Activated CD4-positive, alpha-beta memory T cell treated with anti-CD3 and anti-CD28 coated beads for 36 hours (primary cell): Measurements from ENCODE around the gene STK31. TPM values are rescaled to one million over a fixed set of nuclear protein-coding genes. Genes with fewer than 3 reads are reported as not detected.
"Not testable (repeated sequence)": the region's sequence is repeated elsewhere in the genome, so short reads cannot be mapped to it uniquely, and the experiment has no call there.

ENCODE experiments used
- CTCF ChIA-PET: fragments of 350-600 bp; sonication (Branson Sonifier 250); formaldehyde crosslinking; loops from one replicate; lab custom pipeline; 2021; ENCODE audit warnings: antibody characterized with exemption, inconsistent platforms; lab: Charles Lee
- POLR2A ChIA-PET: fragments of 350-600 bp; sonication (Branson Sonifier 250); formaldehyde crosslinking; loops from one replicate; lab custom pipeline; 2021; ENCODE audit warnings: antibody characterized with exemption; lab: Charles Lee
- DNase-seq: peaks from one replicate; pipeline ENCODE4 v3.0.0-alpha.2; 2020
- H3K27ac Mint-ChIP-seq: one replicate; pipeline ENCODE4 v1.8.0; 2021; ENCODE audit warnings: mixed read lengths
- H3K27me3 Mint-ChIP-seq: one replicate; pipeline ENCODE4 v1.8.0; 2021; ENCODE audit warnings: mixed read lengths
- H3K36me3 Mint-ChIP-seq: one replicate; pipeline ENCODE4 v1.8.0; 2021; ENCODE audit warnings: mixed read lengths
- H3K4me1 Mint-ChIP-seq: one replicate; pipeline ENCODE4 v1.8.0; 2021; ENCODE audit warnings: low read depth, mixed read lengths
- H3K4me3 Mint-ChIP-seq: one replicate; pipeline ENCODE4 v1.8.0; 2021; ENCODE audit warnings: mild to moderate bottlenecking, mixed read lengths
- H3K9me3 Mint-ChIP-seq: one replicate; pipeline ENCODE4 v1.8.0; 2021; ENCODE audit warnings: mixed read lengths
- intact Hi-C: fragments of 100-400 bp; cut with micrococcal nuclease; formaldehyde crosslinking; loops from one replicate; pipeline ENCODE4 v1.15.1; 2023
- total RNA-seq, 2 experiments: library from RNA; stranded (reverse); gene quantifications; one replicate each; pipeline ENCODE4 v1.2.3, GENCODE V29; 2021

Gene STK31
- total RNA-seq, 2 experiments from 2014 or later: not detected

DNA sequence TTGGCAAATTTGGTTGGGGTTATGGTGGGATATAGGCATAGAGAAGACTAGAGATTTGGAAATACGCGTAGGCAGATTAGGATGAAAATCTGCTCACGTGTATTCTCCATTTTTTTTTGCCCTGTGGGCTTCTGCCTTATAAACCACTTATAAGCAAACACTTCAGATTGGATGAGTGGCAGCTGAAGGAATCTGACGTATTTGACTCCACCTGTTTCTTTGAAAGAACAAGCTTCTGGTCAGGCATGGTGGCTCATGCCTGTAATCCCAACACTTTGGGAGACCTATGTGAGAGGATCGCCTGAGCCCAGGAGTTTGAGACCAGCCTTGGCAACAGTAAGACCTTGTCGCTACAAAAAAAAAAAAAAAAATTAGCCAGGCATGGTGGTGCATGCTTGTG is 5.1 kb downstream of the STK31 start:
- no peak for DNase-seq
- CTCF ChIA-PET: interaction anchor here (0.9 to 9.6 kb wide), 5 partner anchors 18 to 442 kb away, joined by 3 to 135 read pairs (median 12); no protein-coding TSS in a partner anchor
- no peak overlapping the region for H3K27ac Mint-ChIP-seq
- H3K4me3 Mint-ChIP-seq: no peak overlapping the region
- no peaks in the 10 kb centered on the region for H3K9me3 Mint-ChIP-seq
- intact Hi-C loops: no loop called here
- H3K27me3 Mint-ChIP-seq: peaks cover 2% of the 10 kb centered on the region
- no peaks in the 10 kb centered on the region for H3K36me3 Mint-ChIP-seq
- POLR2A ChIA-PET: no interaction called here
- H3K4me1 Mint-ChIP-seq: no peaks in the 10 kb centered on the region

DNA sequence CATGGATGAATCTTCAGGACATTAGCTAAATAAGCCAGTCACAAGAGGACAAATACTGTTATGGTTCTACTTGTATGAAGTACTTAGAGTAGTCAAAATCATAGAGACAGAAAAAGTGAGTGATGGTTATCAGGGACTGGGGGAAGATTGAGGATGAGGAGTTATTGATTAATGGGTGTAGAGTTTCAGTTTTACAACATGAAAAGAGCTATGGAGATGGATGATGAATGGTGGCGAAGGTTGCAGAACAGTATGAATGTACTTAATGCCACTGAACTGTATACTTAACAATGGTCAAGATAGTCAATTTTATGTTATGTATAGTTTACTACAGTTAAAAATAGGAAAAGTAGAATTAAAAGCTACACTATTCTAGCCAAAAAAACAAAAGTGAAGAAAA is 7.8 kb downstream of the STK31 start:
- H3K4me1 Mint-ChIP-seq: no peaks in the 10 kb centered on the region
- H3K36me3 Mint-ChIP-seq: no peaks in the 10 kb centered on the region
- no peak for DNase-seq
- intact Hi-C loops: no loop called here
- no peak overlapping the region for H3K27ac Mint-ChIP-seq
- no peak overlapping the region for H3K4me3 Mint-ChIP-seq
- CTCF ChIA-PET: interaction anchor here (1.2 to 2.1 kb wide), 3 partner anchors 147 to 445 kb away, joined by 3 to 7 read pairs (median 6); no protein-coding TSS in a partner anchor
- H3K9me3 Mint-ChIP-seq: no peaks in the 10 kb centered on the region
- POLR2A ChIA-PET: no interaction called here
- no peaks in the 10 kb centered on the region for H3K27me3 Mint-ChIP-seq

DNA sequence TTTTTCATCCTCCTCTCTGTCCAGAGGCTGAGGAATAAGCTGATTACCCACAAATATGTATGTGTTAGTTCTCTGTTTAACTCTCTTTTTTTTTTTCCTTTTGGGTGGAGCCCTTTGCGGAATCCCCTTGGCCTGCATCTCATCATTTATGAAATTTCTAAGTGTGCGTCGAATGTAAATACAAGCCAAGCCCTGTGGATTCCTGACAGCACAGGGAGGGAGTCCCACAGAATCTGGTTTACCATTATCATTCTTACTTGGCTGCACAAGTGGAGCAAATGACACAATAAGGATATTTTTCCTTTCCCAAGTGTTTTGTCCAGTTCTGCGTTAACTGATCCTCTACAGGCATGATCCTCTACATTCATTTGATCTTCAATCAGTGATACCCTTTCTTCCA is 11.4 kb downstream of the STK31 start:
- POLR2A ChIA-PET: no interaction called here
- Mint-ChIP-seq H3K27ac (no peak overlapping the region), H3K36me3 (no peaks in the 10 kb centered on the region), H3K4me3 (no peak overlapping the region), H3K4me1 (no peaks in the 10 kb centered on the region), H3K27me3 (no peaks in the 10 kb centered on the region), H3K9me3 (no peaks in the 10 kb centered on the region)
- CTCF ChIA-PET: interaction anchor here (2.1 kb wide), 1 partner anchor 151 kb away, joined by 8 read pairs; no protein-coding TSS in a partner anchor
- intact Hi-C loops: no loop called here
- DNase-seq: no peak

DNA sequence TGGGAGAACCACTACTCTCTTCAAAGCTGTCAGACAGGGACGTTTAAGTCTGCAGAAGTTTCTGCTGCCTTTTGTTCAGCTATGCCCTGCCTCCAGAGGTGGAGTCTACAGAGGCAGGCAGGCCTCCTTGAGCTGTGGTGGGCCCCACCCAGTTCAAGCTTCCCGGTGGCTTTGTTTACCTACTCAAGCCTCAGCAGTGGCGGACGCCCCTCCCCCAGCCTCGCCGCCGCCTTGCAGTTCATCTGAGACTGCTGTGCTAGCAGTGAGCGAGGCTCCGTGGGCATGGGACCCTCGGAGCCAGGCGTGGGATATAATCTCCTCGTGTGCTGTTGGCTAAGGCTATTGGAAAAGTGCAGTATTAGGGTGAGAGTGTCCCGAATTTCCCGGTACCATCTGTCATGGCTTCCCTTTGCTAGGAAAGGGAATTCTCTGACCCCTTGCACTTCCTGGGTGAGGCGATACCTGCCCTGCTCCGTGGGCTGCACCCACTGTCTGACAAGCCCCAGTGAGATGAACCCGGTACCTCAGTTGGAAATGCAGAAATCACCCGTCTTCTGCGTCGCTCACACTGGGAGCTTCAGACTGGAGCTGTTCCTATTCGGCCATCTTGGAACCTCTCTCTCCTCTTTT is 12.7 kb downstream of the STK31 start:
- DNase-seq, H3K36me3 Mint-ChIP-seq, H3K9me3 Mint-ChIP-seq, H3K27ac Mint-ChIP-seq, POLR2A ChIA-PET, H3K4me3 Mint-ChIP-seq, H3K4me1 Mint-ChIP-seq, H3K27me3 Mint-ChIP-seq, intact Hi-C loops: not testable (repeated sequence)
- CTCF ChIA-PET: interaction anchor here (2.0 kb wide), 1 partner anchor 153 kb away, joined by 5 read pairs; no protein-coding TSS in a partner anchor

DNA sequence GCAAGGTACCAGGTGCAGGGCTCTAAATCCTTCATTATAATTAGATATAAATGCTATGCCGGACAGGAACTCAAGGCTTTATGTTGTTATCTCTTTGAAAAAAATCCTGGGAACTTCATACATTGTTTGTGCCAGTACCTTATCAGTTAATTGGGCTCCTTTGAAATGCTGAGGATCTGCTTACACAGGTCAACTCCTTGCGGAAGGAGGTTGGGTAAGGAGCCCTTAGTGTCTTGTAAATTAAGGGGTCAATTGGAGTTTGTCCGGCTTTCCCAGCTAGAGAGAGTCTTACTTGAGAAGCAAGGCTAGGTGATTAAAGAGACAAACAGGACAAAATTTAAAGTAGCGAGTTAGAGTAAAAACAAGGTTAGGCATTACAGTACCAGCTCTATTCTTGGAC is 14.1 kb downstream of the STK31 start:
- intact Hi-C loops, DNase-seq, POLR2A ChIA-PET, H3K9me3 Mint-ChIP-seq, H3K27ac Mint-ChIP-seq, H3K36me3 Mint-ChIP-seq, H3K4me3 Mint-ChIP-seq, H3K27me3 Mint-ChIP-seq, H3K4me1 Mint-ChIP-seq: not testable (repeated sequence)
- CTCF ChIA-PET: interaction anchor here (0.9 to 1.0 kb wide), 2 partner anchors 12 to 177 kb away, joined by 3 to 4 read pairs; no protein-coding TSS in a partner anchor

DNA sequence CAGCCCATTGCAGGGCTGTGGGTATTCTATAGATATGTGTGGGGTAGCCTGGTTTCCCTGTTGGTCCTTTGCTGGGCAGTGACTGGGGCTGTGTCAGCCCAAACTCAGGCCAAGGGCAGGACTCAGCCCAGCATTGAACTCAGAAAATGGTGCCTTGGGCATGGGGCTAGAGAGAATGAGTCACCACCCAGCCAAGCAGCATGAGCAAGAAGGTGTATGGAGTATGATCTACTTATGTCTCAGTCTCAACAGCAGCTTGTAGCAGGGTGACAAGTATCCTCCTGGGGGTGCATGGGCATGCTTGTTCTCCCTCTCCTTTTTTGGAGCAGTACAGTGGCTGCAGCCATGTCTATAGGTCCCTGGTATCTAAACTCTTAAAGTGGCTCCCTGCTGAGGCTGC is 32.0 kb downstream of the STK31 start:
- Mint-ChIP-seq H3K4me3 (no peak overlapping the region), H3K9me3 (peaks cover 32% of the 10 kb centered on the region), H3K36me3 (peaks cover 7% of the 10 kb centered on the region), H3K27me3 (no peaks in the 10 kb centered on the region), H3K27ac (no peak overlapping the region), H3K4me1 (no peaks in the 10 kb centered on the region)
- CTCF ChIA-PET: no interaction called here
- intact Hi-C loops: no loop called here
- DNase-seq: no peak
- POLR2A ChIA-PET: no interaction called here

DNA sequence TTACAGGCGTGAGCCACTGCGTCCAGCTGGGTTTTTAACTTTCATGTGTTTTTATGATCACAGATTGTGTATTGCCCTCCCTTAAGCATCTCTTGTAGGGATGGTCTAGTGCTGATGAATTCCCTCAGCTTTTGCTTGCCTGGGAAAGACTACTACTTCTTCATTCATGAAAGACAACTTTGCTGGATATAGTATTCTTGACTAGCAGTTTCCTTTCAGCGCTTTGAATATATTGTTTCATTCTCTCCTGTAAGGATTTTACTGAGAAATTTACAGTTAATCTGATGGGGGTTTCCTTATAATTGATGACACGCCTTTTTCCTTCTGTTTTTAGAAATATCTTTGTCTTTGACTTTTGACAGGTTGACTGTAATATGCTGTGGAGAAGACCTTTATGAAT is 33.2 kb downstream of the STK31 start:
- H3K4me3 Mint-ChIP-seq: no peak overlapping the region
- H3K9me3 Mint-ChIP-seq: peaks cover 32% of the 10 kb centered on the region
- H3K36me3 Mint-ChIP-seq: peaks cover 7% of the 10 kb centered on the region
- intact Hi-C loops: no loop called here
- CTCF ChIA-PET: no interaction called here
- H3K27me3 Mint-ChIP-seq: no peaks in the 10 kb centered on the region
- DNase-seq: no peak
- POLR2A ChIA-PET: no interaction called here
- no peak overlapping the region for H3K27ac Mint-ChIP-seq
- H3K4me1 Mint-ChIP-seq: no peaks in the 10 kb centered on the region

DNA sequence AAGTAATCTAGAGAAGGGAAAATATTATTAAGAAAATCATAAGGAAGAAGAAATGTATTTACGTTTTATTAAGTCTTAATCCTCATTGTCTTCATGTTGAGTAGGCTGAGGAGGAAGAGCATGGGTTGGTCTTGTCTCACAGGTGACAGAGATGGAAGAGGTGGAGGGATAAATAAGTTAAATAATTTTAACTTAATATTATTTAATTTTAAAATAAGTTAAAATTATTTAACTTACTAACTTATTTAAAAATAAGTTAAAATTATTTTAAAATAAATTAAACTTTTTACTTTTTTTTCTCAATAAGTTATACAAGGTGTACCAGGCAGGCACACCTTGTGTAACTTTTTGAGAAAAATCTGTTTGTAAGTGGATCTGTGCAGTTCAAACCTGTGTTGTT is 36.6 kb downstream of the STK31 start:
- peaks cover 8% of the 10 kb centered on the region for H3K36me3 Mint-ChIP-seq
- H3K4me1 Mint-ChIP-seq: no peaks in the 10 kb centered on the region
- H3K27me3 Mint-ChIP-seq: no peaks in the 10 kb centered on the region
- intact Hi-C loops: no loop called here
- no peak for DNase-seq
- no peak overlapping the region for H3K4me3 Mint-ChIP-seq
- H3K27ac Mint-ChIP-seq: no peak overlapping the region
- ChIA-PET POLR2A (no interaction called here), CTCF (no interaction called here)
- peaks cover 32% of the 10 kb centered on the region for H3K9me3 Mint-ChIP-seq

DNA sequence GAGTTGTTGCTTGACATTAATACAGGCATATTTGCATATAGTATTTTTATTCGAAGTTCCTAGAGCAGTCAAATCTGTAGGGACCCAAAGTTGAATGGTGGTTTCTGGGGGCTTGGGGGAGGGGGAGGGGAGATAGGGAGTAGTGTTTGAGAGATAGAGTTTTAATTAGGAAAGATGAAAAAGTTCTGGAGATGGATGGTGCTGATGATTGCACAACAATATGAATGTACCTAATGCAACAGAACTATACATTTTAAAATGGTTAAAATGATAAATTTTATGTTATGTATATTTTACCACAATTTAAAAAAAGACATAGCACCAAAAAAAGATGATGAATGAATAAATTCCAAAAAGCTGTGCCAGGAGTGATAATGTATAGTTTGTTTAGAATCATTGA is 41.8 kb downstream of the STK31 start:
- no peak overlapping the region for H3K27ac Mint-ChIP-seq
- H3K4me1 Mint-ChIP-seq: peaks cover 6% of the 10 kb centered on the region
- H3K9me3 Mint-ChIP-seq: no peaks in the 10 kb centered on the region
- ChIA-PET CTCF (interaction anchor here (0.7 kb wide), 1 partner anchor 538 kb away, joined by 3 read pairs; no protein-coding TSS in a partner anchor), POLR2A (no interaction called here)
- H3K36me3 Mint-ChIP-seq: peaks cover 2% of the 10 kb centered on the region
- H3K4me3 Mint-ChIP-seq: no peak overlapping the region
- H3K27me3 Mint-ChIP-seq: no peaks in the 10 kb centered on the region
- DNase-seq: no peak
- intact Hi-C loops: no loop called here

DNA sequence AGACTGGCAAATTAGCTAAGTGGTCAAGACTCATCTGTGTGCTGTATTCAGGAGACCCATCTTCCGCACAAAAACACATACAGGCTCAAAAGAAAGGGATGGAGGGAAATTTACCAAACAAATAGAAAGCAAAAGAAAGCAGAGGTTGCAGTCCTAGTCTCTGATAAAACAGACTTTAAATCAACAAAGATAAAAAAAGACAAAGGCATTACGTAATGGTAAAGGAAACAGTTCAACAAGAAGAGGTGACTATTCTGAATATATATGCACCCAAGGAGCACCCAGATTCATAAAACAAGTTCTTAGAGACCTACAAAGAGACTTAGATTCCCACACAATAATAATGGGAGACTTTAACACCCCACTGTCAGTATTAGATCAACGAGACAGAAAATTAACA is 48.8 kb downstream of the STK31 start:
- H3K4me3 Mint-ChIP-seq, H3K9me3 Mint-ChIP-seq, H3K27me3 Mint-ChIP-seq, DNase-seq, POLR2A ChIA-PET, H3K27ac Mint-ChIP-seq, CTCF ChIA-PET, intact Hi-C loops, H3K36me3 Mint-ChIP-seq: not testable (repeated sequence)
- H3K4me1 Mint-ChIP-seq: peaks cover 12% of the 10 kb centered on the region

DNA sequence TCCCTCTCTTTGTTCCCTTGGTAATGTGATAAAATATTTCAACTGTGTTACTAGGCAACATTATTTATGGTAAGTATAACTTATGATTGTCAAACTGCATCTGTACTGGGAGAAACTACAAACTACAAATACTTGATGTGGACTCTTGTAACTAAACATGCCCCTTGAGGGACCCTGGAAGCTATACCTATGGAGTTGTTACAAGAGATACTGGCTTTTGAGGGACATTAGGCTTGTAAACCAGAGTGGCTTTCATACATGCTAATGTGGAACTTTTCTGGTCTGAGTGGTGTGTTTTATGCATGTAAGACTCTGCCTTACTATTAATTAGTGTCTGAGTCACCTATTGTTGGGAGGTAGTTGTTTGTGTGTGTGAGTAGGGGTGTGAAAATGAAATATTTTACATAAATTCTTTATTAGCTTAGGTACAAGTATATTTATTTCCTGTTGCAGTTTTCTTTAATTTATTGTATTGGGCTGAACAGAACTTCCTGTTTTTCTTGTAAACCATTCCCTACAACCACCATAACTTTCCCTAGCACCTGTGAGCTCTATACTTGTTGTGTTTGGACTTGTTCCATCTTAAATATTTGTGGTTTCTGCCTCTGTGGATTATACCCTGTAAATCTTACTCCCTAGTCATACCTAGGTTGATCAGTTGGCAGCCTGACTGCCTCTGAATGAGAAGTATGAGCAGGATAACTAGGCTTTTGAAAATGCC is 49.8 kb downstream of the STK31 start:
- ChIA-PET CTCF (no interaction called here), POLR2A (no interaction called here)
- no peak for DNase-seq
- Mint-ChIP-seq H3K27me3 (no peaks in the 10 kb centered on the region), H3K27ac (no peak overlapping the region), H3K4me3 (no peak overlapping the region), H3K4me1 (peaks cover 12% of the 10 kb centered on the region), H3K36me3 (no peaks in the 10 kb centered on the region), H3K9me3 (no peaks in the 10 kb centered on the region)
- intact Hi-C loops: no loop called here

DNA sequence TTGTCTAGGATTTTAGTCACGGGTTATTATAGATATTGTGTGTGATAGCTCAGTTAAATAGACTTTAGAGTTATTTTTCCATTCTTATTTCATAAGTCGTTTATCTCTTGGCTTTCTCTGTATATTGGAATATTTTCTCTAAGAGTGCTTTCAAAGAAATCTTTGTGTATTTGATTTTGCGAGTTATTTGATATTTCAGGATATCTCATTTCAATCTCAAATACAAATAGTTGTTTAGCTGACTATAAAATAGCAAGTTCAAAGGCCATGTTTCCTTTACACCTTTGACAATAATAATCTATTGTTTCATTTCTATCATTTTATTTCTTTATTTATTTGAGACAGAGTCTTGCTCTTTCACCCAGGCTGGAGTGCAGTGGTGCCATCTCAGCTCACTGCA is 55.9 kb downstream of the STK31 start:
- no peaks in the 10 kb centered on the region for H3K9me3 Mint-ChIP-seq
- ChIA-PET POLR2A (no interaction called here), CTCF (no interaction called here)
- intact Hi-C loops: no loop called here
- DNase-seq: no peak
- H3K27me3 Mint-ChIP-seq: no peaks in the 10 kb centered on the region
- peaks cover 1% of the 10 kb centered on the region for H3K4me1 Mint-ChIP-seq
- no peak overlapping the region for H3K4me3 Mint-ChIP-seq
- H3K36me3 Mint-ChIP-seq: no peaks in the 10 kb centered on the region
- no peak overlapping the region for H3K27ac Mint-ChIP-seq
